HG02678 (cell line): ENCODE data around the gene KCNJ13.
"Not testable (repeated sequence)": the region's sequence is repeated elsewhere in the genome, so short reads cannot be mapped to it uniquely, and the experiment has no call there.

Experiments
- ATAC-seq: cut with Tn5 transposase; IDR thresholded peaks from one replicate; pipeline ENCODE4 v1.9.1; 2021; ENCODE audit warnings: mild to moderate bottlenecking, moderate library complexity; ENCODE audit not compliant: unreplicated experiment

Gene KCNJ13

DNA sequence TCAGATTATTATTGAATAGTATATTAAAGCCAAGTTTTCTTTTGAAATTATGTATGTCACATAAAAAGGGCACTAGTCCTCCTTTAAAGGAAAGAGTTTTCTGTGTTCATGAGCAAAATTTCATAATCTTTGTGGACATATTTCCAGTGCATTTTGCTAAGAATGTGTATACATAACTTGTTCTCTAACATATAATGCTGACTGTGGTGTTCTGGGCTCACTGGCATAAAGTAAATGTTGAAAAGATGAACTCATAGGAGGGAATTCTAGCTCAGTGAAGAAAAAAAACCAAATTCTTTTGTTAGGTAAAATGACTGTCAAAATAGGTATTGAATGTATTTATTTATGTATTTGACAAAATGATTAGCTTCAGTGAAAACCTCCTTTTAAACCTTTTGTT, 6.2 kb downstream of the KCNJ13 start:
- ATAC-seq, result no peak

- ATAC-seq, result no peak
Measured at GRCh38 chr2:232767866-232768265, 8.5 kb downstream of the KCNJ13 start.

DNA sequence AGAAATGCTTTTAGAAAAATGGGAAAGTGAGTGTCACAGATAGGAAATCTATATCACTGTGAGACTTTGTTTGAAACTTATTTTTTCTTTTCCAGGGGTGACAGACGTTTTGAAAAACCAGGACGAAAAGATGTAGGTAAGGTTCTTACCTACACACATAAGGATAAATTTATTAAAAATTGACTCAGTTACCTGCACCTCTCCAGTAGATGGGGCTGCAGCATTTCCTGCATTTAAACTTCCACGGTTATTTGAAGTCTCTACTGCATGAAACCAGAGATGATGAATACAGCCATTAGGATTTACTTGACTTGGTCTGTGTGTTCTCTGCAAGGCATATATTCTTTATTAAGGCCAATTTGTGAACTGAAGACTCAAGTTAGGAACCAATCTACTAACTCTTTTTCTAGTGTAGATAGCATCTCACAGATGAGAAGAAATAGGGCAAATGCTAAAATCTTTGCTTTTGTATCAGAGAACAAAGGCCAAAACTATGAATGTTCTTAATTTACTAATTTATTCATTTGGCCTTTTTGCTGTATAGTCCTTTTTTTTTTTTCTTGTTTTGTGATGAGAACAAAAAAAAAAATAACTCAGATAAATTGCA, 15.0 kb downstream of the KCNJ13 start:
- ATAC-seq, result no peak

DNA sequence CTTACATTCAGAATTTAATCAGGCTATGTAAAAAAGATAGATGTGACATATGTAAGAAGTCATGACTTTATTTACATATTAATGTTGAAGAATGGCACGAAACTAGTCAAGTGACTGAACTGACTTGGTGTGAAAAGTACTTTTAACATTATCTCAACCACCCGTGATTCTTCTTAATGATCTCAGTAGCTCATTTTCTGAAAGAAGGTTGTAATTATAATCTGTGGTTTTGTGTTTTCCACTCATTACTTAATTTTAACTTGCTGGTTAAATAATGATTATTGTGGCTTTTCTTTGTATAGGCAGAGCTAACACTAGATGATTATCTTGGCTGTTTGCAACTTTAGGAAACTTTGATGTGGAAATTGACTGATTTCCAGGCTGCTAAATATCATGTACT, 18.5 kb downstream of the KCNJ13 start:
- ATAC-seq, result no peak

DNA sequence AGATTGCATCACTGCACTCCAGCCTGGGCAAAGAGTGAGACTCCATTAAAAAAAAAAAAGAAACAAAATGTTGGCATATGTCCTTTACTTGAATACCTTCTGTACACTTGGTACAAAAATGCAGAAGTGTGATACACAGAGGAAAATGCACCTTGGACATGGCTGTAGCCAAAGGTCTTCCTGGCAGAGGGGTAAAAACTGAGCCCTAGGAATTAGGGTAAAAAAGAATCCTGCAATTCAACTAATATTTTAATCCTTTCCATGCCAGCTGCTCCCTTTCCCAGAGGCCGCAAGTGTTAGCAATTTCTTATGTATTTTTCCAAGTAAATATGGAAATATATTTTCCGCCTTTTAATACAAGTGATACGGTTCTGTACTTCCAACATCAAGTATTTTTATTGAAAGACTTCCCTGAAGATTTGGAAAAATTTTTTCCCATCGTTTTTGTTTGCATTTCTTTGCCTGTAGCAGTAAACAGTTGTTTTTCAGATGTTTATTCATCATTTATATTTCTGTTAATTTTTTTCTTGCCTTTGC, 26.2 kb downstream of the KCNJ13 start:
- ATAC-seq, result no peak

DNA sequence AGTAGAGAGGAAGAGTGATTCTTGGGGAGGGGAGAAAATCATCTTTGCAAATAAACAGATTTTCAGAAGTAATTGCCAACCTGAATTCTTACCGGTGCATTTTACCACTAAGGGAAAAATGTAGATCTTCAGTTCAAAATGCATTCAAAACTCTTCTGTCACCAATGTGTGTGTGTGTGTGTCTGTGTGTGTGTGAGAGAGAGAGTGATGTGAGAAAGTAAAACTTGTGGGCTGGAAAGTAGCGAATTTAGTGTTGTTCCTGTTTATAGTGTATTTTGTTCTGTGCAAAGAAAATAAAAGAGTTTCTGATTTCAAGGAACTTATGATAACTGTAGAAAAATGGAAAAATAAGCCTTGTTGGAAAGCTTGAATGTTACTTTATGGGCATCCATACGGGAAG, 27.0 kb downstream of the KCNJ13 start:
- no peak for ATAC-seq

GRCh38 chr2:232748038-232748437, 28.3 kb downstream of the KCNJ13 start:
- no peak for ATAC-seq

DNA sequence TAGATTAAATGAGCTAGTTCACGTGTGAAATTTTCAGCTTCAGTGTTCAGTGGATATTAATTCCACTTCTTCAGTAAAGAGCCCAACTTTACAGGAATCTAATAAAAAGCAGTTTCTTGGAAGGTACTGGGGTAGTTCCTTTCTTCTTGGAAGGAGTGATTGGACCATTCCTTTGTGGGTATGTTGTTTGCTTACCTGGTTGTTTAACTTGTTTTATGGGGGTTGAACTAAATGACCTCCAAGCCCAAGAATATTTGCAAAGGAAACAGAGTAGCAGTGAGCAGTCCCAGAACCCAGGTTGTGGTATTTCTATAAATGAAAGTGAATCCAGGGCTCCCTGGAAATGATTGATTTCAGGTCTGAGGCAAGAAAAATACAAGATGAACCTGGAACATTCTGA, 31.4 kb downstream of the KCNJ13 start:
- no peak for ATAC-seq

DNA sequence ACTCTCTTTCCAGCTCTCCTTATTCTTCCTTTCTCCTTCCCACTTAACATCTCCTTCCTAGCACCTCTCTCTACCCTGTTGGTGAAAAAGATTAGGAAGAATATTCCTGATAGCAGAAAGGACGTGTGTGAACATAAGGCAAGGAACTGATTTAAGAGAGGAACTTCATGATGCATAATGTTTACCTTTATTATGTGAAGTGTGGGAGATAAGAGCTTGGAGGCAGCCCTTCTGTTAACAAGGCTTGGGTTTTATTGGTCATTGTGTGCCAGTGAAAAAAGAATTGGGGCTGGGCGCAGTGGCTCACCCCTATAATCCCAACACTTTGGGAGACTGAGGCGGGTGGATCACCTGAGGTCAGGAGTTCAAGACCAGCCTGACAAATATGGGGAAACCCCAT, 34.4 kb downstream of the KCNJ13 start:
- no peak for ATAC-seq

DNA sequence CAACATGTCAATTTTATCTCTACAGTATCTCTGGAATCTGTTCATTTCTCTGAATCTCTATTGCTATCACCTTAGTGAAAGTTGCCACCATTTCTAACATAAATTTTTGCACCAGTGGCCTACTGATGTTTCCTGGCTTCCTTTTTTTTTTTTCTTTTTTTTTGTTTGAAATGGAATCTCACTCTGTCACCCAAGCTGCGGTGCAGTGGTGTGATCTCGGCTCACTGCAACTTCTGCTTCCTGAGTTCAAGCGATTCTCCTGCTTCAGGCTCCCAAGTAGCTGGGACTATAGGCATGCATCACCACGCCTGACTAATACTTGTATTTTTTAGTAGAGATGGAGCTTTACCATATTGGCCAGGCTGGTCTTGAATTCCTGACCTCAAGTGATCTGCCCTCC, 35.1 kb downstream of the KCNJ13 start:
- ATAC-seq, result no peak

GRCh38 chr2:232731470-232731869, 44.9 kb downstream of the KCNJ13 start:
- no peak for ATAC-seq

DNA sequence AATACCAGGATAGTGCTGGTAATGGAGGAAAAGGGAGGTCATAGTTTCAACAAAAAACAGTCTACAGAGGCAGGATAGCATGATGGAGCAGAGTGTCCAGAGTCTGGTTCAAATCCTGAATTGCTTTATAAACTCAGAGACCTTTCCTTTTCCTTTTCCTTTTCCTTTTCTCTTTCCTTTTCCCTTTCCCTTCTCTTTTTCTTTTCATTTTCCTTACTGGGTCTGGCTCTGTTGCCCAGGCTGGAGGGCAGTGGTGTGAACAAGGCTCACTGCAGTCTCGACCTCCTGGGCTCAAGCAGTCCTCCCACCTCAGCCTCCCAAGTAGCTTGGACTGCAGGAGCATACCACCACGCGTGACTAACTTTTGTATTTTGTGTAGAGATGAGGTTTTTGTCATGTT, 47.6 kb downstream of the KCNJ13 start:
- no peak for ATAC-seq

DNA sequence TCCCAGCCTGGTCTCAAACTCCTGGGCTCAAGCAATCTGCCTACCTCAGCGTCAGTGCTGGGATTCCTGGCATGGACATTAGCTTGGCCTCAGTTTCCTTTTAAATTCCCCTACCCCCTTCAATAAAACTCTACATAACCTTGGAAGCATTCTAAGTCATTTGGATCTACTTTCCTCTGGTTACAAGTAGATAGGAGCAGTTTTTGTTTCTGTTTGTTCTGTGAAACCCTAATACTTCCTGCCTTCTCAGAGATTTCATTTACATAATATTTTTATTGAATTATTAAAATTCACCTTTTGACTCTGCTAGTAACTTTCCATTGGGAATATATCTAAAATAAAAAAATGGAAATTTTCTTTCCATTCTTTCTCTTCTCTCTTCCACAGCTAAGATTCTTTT, 53.3 kb downstream of the KCNJ13 start:
- no peak for ATAC-seq

GRCh38 chr2:232721882-232722281, 54.5 kb downstream of the KCNJ13 start:
- ATAC-seq, result no peak

DNA sequence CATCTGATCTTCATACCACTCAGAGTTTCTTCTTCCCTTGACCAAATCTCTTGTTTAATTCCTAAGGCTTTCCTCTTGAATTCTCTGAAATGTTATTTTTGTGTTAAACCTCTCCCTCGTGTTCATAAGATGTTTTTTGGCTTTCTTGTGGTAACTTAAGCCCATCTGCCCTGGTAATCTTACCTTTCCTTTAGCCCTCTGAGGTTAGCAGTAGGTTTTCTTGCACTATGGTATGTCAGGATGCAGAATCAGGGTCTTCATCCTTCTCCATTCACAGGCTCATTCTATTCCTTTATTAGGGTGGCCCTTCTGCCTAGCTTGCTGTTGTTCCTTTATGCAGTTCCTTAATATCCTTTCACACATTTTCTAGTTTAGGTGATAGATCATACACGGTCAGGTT, 55.1 kb downstream of the KCNJ13 start:
- ATAC-seq, result no peak

DNA sequence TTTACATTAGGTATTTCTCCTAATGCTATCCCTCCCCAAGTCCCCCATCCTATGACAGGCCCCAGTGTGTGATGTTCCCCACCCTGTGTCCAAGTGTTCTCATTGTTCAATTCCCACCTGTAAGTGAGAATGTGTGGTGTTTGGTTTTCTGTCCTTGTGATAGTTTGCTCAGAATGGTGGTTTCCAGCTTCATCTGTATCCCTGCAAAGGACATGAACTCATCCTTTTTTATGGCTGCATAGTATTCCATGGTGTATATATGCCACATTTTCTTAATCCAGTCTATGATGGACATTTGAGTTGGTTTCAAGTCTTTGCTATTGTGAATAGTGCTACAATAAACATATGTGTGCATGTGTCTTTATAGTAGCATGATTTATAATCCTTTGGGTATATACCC, 56.3 kb downstream of the KCNJ13 start:
- ATAC-seq, result not testable (repeated sequence)
